ENCODE results near the gene XAF1.
"Not testable (repeated sequence)": the region's sequence is repeated elsewhere in the genome, so short reads cannot be mapped to it uniquely, and the experiment has no call there.

XAF1 gene

GRCh38 chr17:6812295-6812694 is 56.4 kb downstream of the XAF1 start:
- no peak for DNase-seq

GRCh38 chr17:6815775-6816174 is 59.9 kb downstream of the XAF1 start:
- DNase-seq = no peak

GRCh38 chr17:6816368-6816767 is 60.5 kb downstream of the XAF1 start:
- not testable (repeated sequence) for DNase-seq

GRCh38 chr17:6818938-6819337 is 63.1 kb downstream of the XAF1 start:
- no peak for DNase-seq

GRCh38 chr17:6823011-6823442 is 67.2 kb downstream of the XAF1 start:
- no peak for DNase-seq

Measured in stimulated activated naive CD4-positive, alpha-beta T cell treated with Interleukin-2 at 50 U/mL for 16 hours (primary cell).